SK-N-SH (cell line): Measurements from ENCODE around the gene FGF18. TPM values are rescaled to one million over a fixed set of nuclear protein-coding genes. Genes with fewer than 3 reads are reported as not detected.

ENCODE experiments used
- CTCF ChIA-PET: fragments of 300-600, 350-600 bp; formaldehyde crosslinking; extraction: SDS; loops from one replicate; lab custom pipeline; 2021; lab: Yijun Ruan, JAX
- POLR2A ChIA-PET: fragments of 350-600 bp; sonication (Branson Sonifier 250); formaldehyde crosslinking; extraction: SDS; loops from one replicate; lab custom pipeline; 2020; ENCODE audit warnings: antibody characterized with exemption, inconsistent platforms; lab: Yijun Ruan, JAX
- DNase-seq: peaks from one replicate; pipeline ENCODE4 v3.0.0; 2012
- H2AFZ ChIP-seq: fragments of 200-600 bp; sonication (generic); 2 replicates; pipeline ENCODE4 v1.8.1; 2016; ENCODE audit warnings: antibody characterized with exemption, mild to moderate bottlenecking, low read depth
- H3F3A ChIP-seq: fragments of 200-600 bp; sonication (generic); replicated peaks from 2 replicates; pipeline ENCODE3; 2016; ENCODE audit warnings: antibody characterized with exemption, mild to moderate bottlenecking; ENCODE audit not compliant: insufficient read depth
- H3K27ac ChIP-seq, 2 experiments: fragments of 200-500 bp in 1 of 2; fragments of 200-600 bp in 1 of 2; sonication (Bioruptor generic) in 1 of 2; sonication (generic), shearing (Covaris generic) in 1 of 2; 2 replicates each; pipeline versions ENCODE4 v1.5.1 to v1.6.1; 2014 to 2016; ENCODE audit warnings: low read depth in 2 of 2, inconsistent platforms in 1 of 2, low read length in 1 of 2, mild to moderate bottlenecking in 1 of 2, mixed read lengths in 1 of 2
- H3K27me3 ChIP-seq: fragments of 200-600 bp; sonication (generic), shearing (Covaris generic); 2 replicates; pipeline ENCODE4 v1.6.1; 2016; ENCODE audit warnings: mixed run types; ENCODE audit not compliant: insufficient read depth
- H3K36me3 ChIP-seq, 2 experiments: fragments of 200-500 bp in 1 of 2; fragments of 200-600 bp in 1 of 2; sonication (Bioruptor generic) in 1 of 2; sonication (generic) in 1 of 2; replicated peaks in 1 of 2; 2 replicates each; pipeline versions ENCODE3 to v1.5.1; 2014 to 2016; ENCODE audit warnings: low read length in 1 of 2, mild to moderate bottlenecking in 1 of 2; ENCODE audit not compliant: insufficient read depth in 2 of 2, control insufficient read depth in 1 of 2
- H3K4me1 ChIP-seq, 2 experiments: fragments of 200-500 bp in 1 of 2; fragments of 200-600 bp in 1 of 2; sonication (Bioruptor generic) in 1 of 2; sonication (generic), shearing (Covaris generic) in 1 of 2; 2 replicates each; pipeline versions ENCODE4 v1.5.1 to v1.6.1; 2014 to 2016; ENCODE audit warnings: low read depth in 1 of 2, low read length in 1 of 2, mixed run types in 1 of 2; ENCODE audit not compliant: insufficient read depth in 2 of 2, control insufficient read depth in 1 of 2
- H3K4me2 ChIP-seq: fragments of 200-600 bp; sonication (generic), shearing (Covaris generic); 2 replicates; pipeline ENCODE4 v1.6.1; 2017; ENCODE audit warnings: mixed run types
- H3K4me3 ChIP-seq, 2 experiments: fragments of 200-500 bp in 1 of 2; fragments of 200-600 bp in 1 of 2; sonication (Bioruptor generic) in 1 of 2; sonication (generic), shearing (Covaris generic) in 1 of 2; 2 replicates each; pipeline versions ENCODE4 v1.5.1 to v1.8.1; 2014 to 2016; ENCODE audit warnings: low read depth in 2 of 2, inconsistent platforms in 1 of 2, low read length in 1 of 2, mild to moderate bottlenecking in 1 of 2, mixed read lengths in 1 of 2, moderate library complexity in 1 of 2
- H3K79me2 ChIP-seq: fragments of 200-600 bp; sonication (generic); 2 replicates; pipeline ENCODE4 v1.8.1; 2017; ENCODE audit warnings: mild to moderate bottlenecking; ENCODE audit not compliant: insufficient read depth
- H3K9ac ChIP-seq: fragments of 200-600 bp; sonication (generic); 2 replicates; pipeline ENCODE4 v1.6.1; 2017; ENCODE audit warnings: mixed run types
- H3K9me2 ChIP-seq: fragments of 200-600 bp; sonication (generic); 2 replicates; pipeline ENCODE4 v1.6.1; 2017; ENCODE audit warnings: mixed run types
- H3K9me3 ChIP-seq: fragments of 200-600 bp; sonication (generic); 2 replicates; pipeline ENCODE4 v1.6.1; 2017; ENCODE audit warnings: mixed run types, mild to moderate bottlenecking, moderate library complexity
- H4K20me1 ChIP-seq: fragments of 200-600 bp; sonication (generic); 2 replicates; pipeline ENCODE4 v1.6.1; 2017; ENCODE audit warnings: mild to moderate bottlenecking, mixed run types; ENCODE audit not compliant: insufficient read depth
- ELF1 ChIP-seq: IDR thresholded peaks from 2 replicates; pipeline ENCODE4 v1.4.0; 2012
- FOXM1 ChIP-seq: IDR thresholded peaks from 2 replicates; pipeline ENCODE4 v1.4.0; 2012; ENCODE audit warnings: low read depth, mild to moderate bottlenecking
- JUND ChIP-seq: IDR thresholded peaks from 2 replicates; pipeline ENCODE4 v1.4.0; 2012
- MXI1 ChIP-seq: IDR thresholded peaks from 2 replicates; pipeline ENCODE4 v1.6.1; 2012; ENCODE audit warnings: mild to moderate bottlenecking, low read depth, low read length, improper control_type of control experiment
- PBX3 ChIP-seq: IDR thresholded peaks from 2 replicates; pipeline ENCODE4; 2012
- POLR2AphosphoS5 ChIP-seq: IDR thresholded peaks from 2 replicates; pipeline ENCODE4 v1.6.1; 2012; ENCODE audit warnings: low read depth, low read length
- RFX5 ChIP-seq: IDR thresholded peaks from 2 replicates; pipeline ENCODE4 v1.6.1; 2012; ENCODE audit warnings: mild to moderate bottlenecking, improper control_type of control experiment, low read length
- SMC3 ChIP-seq: IDR thresholded peaks from 2 replicates; pipeline ENCODE4 v1.6.1; 2012; ENCODE audit warnings: low read depth, low read length, improper control_type of control experiment
- TCF12 ChIP-seq: IDR thresholded peaks from 2 replicates; pipeline ENCODE4 v1.4.0; 2012
- USF1 ChIP-seq: IDR thresholded peaks from 2 replicates; pipeline ENCODE4 v1.4.0; 2012; ENCODE audit warnings: low read depth, borderline replicate concordance
- WGBS: methylation state at CpG from one replicate; pipeline ENCODE4 v1.1.6; 2017; ENCODE audit warnings: low lambda C conversion rate; 5-methylcytosine and 5-hydroxymethylcytosine counted together
- polyA plus RNA-seq, 3 experiments: library from polyadenylated mRNA; depleted of rRNA; stranded (reverse); fragments of >200 nt; gene quantifications; 2 replicates each; pipeline ENCODE4 v1.2.3, GENCODE V29; 2012
- TF ChIP-seq, protein P1 (sequence below): IDR thresholded peaks from 2 replicates; pipeline ENCODE4 v1.4.0; 2012; ENCODE audit warnings: low read depth, borderline replicate concordance
- TF ChIP-seq, protein P2 (sequence below): IDR thresholded peaks from 2 replicates; pipeline ENCODE4 v1.6.1; 2012; ENCODE audit warnings: mild to moderate bottlenecking, low read depth, low read length, moderate library complexity

FGF18 gene
- polyA plus RNA-seq, 1 of the 3 experiments (the other 2 are of a cell fraction): 0.89 TPM

- Histone ChIP-seq H3F3A (no peaks in the 10 kb centered on the region), H3K79me2 (no peaks in the 10 kb centered on the region), H3K9me2 (no peaks in the 10 kb centered on the region), H3K4me3 (no peak overlapping the region), H3K36me3 (no peaks in the 10 kb centered on the region), H3K27me3 (no peaks in the 10 kb centered on the region), H3K4me1 (no peaks in the 10 kb centered on the region), H3K9ac (no peak overlapping the region), H3K4me2 (no peak overlapping the region), H2AFZ (no peak overlapping the region), H4K20me1 (no peaks in the 10 kb centered on the region), H3K27ac (no peak overlapping the region), H3K9me3 (no peaks in the 10 kb centered on the region)
- ChIA-PET POLR2A (no interaction called here), CTCF (interaction anchor here (0.9 to 3.5 kb wide), 6 partner anchors 10 to 421 kb away, joined by 3 to 19 read pairs (median 7); partner anchors contain the start of gene FGF18)
- 66% methylated on average over 4 of the region's 4 CpGs for WGBS
- no peak for DNase-seq
- TF ChIP-seq USF1 (no peak), PBX3 (no peak), JUND (no peak), ELF1 (no peak), RFX5 (no peak), MXI1 (no peak), TCF12 (no peak), FOXM1 (no peak), SMC3 (no peak), POLR2AphosphoS5 (no peak)
- TF ChIP-seq, protein P1, sequence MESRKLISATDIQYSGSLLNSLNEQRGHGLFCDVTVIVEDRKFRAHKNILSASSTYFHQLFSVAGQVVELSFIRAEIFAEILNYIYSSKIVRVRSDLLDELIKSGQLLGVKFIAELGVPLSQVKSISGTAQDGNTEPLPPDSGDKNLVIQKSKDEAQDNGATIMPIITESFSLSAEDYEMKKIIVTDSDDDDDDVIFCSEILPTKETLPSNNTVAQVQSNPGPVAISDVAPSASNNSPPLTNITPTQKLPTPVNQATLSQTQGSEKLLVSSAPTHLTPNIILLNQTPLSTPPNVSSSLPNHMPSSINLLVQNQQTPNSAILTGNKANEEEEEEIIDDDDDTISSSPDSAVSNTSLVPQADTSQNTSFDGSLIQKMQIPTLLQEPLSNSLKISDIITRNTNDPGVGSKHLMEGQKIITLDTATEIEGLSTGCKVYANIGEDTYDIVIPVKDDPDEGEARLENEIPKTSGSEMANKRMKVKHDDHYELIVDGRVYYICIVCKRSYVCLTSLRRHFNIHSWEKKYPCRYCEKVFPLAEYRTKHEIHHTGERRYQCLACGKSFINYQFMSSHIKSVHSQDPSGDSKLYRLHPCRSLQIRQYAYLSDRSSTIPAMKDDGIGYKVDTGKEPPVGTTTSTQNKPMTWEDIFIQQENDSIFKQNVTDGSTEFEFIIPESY: no peak
- TF ChIP-seq, protein P2, sequence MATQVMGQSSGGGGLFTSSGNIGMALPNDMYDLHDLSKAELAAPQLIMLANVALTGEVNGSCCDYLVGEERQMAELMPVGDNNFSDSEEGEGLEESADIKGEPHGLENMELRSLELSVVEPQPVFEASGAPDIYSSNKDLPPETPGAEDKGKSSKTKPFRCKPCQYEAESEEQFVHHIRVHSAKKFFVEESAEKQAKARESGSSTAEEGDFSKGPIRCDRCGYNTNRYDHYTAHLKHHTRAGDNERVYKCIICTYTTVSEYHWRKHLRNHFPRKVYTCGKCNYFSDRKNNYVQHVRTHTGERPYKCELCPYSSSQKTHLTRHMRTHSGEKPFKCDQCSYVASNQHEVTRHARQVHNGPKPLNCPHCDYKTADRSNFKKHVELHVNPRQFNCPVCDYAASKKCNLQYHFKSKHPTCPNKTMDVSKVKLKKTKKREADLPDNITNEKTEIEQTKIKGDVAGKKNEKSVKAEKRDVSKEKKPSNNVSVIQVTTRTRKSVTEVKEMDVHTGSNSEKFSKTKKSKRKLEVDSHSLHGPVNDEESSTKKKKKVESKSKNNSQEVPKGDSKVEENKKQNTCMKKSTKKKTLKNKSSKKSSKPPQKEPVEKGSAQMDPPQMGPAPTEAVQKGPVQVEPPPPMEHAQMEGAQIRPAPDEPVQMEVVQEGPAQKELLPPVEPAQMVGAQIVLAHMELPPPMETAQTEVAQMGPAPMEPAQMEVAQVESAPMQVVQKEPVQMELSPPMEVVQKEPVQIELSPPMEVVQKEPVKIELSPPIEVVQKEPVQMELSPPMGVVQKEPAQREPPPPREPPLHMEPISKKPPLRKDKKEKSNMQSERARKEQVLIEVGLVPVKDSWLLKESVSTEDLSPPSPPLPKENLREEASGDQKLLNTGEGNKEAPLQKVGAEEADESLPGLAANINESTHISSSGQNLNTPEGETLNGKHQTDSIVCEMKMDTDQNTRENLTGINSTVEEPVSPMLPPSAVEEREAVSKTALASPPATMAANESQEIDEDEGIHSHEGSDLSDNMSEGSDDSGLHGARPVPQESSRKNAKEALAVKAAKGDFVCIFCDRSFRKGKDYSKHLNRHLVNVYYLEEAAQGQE: no peak
Measured at GRCh38 chr5:171485668-171486067, 66.2 kb downstream of the FGF18 start.
